ENCODE data around the gene FALEC. TPM values are rescaled to one million over a fixed set of nuclear protein-coding genes. Genes with fewer than 3 reads are reported as not detected.

FALEC gene
- total and polyA plus RNA-seq, 9 of the 15 experiments (the other 6 are each of a cell fraction or from before 2014, with no cell fraction given), result 0.15 to 1.8 (median 0.53) TPM; not detected in 5

DNA sequence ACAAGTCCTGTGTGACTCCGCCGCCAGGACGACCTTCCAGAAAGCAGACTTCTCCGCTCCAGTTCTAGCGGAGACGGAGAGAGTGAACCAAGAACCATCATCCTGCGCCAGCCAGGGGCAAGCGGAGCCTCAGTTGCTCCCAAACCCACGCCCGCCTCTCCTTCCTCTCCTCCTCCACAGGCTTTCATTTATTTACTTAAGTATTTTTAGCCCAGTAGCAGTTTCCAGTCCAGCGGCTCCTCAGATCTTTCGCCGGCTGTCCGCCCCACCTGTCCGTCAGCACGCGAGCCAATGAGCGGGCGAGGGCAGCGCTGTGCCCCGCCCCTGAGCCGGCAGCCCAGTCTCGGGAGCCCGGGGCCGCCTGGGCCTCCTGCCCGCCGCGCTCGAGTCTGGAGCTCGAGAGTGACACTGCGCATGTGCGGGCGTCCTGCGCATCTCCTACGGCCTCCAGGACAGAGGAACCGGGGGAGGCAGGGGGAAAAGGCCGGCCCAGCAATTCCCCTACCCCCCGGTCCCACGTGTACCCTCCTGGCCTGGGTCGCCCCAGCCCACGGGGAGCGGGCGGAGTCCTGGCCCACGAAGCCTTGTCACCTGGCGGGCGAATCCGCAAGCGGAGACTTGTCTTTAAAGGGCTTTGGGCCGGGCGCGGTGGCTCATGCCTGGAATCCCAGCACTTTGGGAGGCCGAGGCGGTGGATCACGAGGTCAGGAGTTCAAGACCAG, at the start of gene FALEC (continued):
- peak; percentile 34 for TF ChIP-seq POLR2B (IDR thresholded peaks at IDR 0.05; ENCODE audit: low read depth, partially characterized antibody)
- TF ChIP-seq JUN (IDR thresholded peaks at IDR 0.05; ENCODE audit: borderline replicate concordance, low read depth, low read length), result no peak
- TF ChIP-seq JUN (CRISPR knock-in tag; IDR thresholded peaks at IDR 0.05; ENCODE audit: borderline replicate concordance), result no peak; the same call in 1 of the 2 replicates
- no peak for TF ChIP-seq KHSRP (IDR thresholded peaks at IDR 0.05)
- TF ChIP-seq THRAP3 (IDR thresholded peaks at IDR 0.05; ENCODE audit: borderline replicate concordance), result no peak
- no peak for TF ChIP-seq HDAC6 (IDR thresholded peaks at IDR 0.05; ENCODE audit: low read depth, low read length)
- TF ChIP-seq ZC3H4 (CRISPR knock-in tag; IDR thresholded peaks at IDR 0.05; ENCODE audit: borderline replicate concordance), result no peak
- TF ChIP-seq NFIC (IDR thresholded peaks at IDR 0.05), result no peak
- peak; percentile 56 for TF ChIP-seq SUPT5H (IDR thresholded peaks at IDR 0.05)
- TF ChIP-seq PREB (CRISPR knock-in tag; IDR thresholded peaks at IDR 0.05), result peak; percentile 80; the same call in 1 of the 2 replicates
- peak; percentile 27; the same call in 1 of the 2 replicates for TF ChIP-seq TAF7 (tag; IDR thresholded peaks at IDR 0.05)
- no peak for TF ChIP-seq ZNF41 (CRISPR knock-in tag; conservative IDR thresholded peaks at IDR 0.05)
- 0 out of 2 replicates have a peak, but pooled peaks have one; percentile 7 for TF ChIP-seq SP1 (CRISPR knock-in tag; IDR thresholded peaks at IDR 0.05)
- 0 out of 2 replicates have a peak, but pooled peaks have one; percentile 39 for TF ChIP-seq MEF2D (tag; conservative IDR thresholded peaks at IDR 0.05; ENCODE audit: low read depth)
- no peak for TF ChIP-seq MAFG (tag; conservative IDR thresholded peaks at IDR 0.05)
- TF ChIP-seq HMGXB4 (CRISPR knock-in tag; IDR thresholded peaks at IDR 0.05), result peak; percentile 30
- TF ChIP-seq SAP30 (IDR thresholded peaks at IDR 0.05; ENCODE audit: borderline replicate concordance, insufficient read depth, low read depth, low read length, poor library complexity, severe bottlenecking), result no peak
- no peak for TF ChIP-seq RFX1 (IDR thresholded peaks at IDR 0.05)
- TF ChIP-seq, protein P1, sequence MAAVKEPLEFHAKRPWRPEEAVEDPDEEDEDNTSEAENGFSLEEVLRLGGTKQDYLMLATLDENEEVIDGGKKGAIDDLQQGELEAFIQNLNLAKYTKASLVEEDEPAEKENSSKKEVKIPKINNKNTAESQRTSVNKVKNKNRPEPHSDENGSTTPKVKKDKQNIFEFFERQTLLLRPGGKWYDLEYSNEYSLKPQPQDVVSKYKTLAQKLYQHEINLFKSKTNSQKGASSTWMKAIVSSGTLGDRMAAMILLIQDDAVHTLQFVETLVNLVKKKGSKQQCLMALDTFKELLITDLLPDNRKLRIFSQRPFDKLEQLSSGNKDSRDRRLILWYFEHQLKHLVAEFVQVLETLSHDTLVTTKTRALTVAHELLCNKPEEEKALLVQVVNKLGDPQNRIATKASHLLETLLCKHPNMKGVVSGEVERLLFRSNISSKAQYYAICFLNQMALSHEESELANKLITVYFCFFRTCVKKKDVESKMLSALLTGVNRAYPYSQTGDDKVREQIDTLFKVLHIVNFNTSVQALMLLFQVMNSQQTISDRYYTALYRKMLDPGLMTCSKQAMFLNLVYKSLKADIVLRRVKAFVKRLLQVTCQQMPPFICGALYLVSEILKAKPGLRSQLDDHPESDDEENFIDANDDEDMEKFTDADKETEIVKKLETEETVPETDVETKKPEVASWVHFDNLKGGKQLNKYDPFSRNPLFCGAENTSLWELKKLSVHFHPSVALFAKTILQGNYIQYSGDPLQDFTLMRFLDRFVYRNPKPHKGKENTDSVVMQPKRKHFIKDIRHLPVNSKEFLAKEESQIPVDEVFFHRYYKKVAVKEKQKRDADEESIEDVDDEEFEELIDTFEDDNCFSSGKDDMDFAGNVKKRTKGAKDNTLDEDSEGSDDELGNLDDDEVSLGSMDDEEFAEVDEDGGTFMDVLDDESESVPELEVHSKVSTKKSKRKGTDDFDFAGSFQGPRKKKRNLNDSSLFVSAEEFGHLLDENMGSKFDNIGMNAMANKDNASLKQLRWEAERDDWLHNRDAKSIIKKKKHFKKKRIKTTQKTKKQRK (IDR thresholded peaks at IDR 0.05; ENCODE audit: borderline replicate concordance, low read depth, low read length), result no peak
- TF ChIP-seq ZNF184 (CRISPR knock-in tag; IDR thresholded peaks at IDR 0.05), result no peak
- no peak for TF ChIP-seq ZNF134 (CRISPR knock-in tag; conservative IDR thresholded peaks at IDR 0.05)
- no peak for TF ChIP-seq NFE2 (IDR thresholded peaks at IDR 0.05; ENCODE audit: low read depth)
- 0 out of 2 replicates have a peak, but pooled peaks have one; percentile 30 for TF ChIP-seq TARDBP (IDR thresholded peaks at IDR 0.05)
- TF ChIP-seq, protein P2, sequence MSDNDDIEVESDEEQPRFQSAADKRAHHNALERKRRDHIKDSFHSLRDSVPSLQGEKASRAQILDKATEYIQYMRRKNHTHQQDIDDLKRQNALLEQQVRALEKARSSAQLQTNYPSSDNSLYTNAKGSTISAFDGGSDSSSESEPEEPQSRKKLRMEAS (CRISPR knock-in tag; IDR thresholded peaks at IDR 0.05), result peak; percentile 84

All from K562 (cell line).